HFF-Myc (cell line): ENCODE measurements around the gene SCIN.

Experiments
- DNase-seq: peaks from one replicate; pipeline ENCODE4 v3.0.0-alpha.2; 2011; ENCODE audit warnings: low read depth; ENCODE audit errors: extremely low read depth
- H3K4me3 ChIP-seq: replicated peaks from 2 replicates; pipeline ENCODE4 v1.5.1; 2011; ENCODE audit warnings: low read depth, mild to moderate bottlenecking, control low read depth, low read length
- TF ChIP-seq, protein P1 (sequence below): IDR thresholded peaks from 2 replicates; pipeline ENCODE4 v1.5.1; 2012; ENCODE audit warnings: mild to moderate bottlenecking, low read depth, low read length, control low read depth; ENCODE audit errors: missing control alignments

Gene SCIN

DNA sequence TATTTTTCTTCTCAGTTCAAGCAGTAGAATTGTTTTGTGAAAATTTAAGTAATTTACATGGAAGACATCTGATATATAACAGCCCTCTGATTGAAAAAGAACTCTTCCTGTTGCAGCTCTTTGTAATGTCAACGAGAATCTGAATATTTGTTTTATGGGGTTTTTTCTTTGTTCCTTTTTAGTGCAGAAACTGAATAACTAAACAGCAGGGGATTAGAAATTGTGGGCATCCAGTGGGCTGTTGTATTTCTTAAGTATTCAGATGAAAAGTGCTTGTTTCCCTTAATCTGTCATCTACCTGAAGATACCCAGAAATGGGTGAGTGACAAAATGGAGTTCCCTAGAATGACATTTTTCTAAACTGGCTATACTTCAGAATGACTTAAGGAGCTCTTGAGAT lies 124.3 kb downstream of the SCIN start:
- TF ChIP-seq, protein P1, sequence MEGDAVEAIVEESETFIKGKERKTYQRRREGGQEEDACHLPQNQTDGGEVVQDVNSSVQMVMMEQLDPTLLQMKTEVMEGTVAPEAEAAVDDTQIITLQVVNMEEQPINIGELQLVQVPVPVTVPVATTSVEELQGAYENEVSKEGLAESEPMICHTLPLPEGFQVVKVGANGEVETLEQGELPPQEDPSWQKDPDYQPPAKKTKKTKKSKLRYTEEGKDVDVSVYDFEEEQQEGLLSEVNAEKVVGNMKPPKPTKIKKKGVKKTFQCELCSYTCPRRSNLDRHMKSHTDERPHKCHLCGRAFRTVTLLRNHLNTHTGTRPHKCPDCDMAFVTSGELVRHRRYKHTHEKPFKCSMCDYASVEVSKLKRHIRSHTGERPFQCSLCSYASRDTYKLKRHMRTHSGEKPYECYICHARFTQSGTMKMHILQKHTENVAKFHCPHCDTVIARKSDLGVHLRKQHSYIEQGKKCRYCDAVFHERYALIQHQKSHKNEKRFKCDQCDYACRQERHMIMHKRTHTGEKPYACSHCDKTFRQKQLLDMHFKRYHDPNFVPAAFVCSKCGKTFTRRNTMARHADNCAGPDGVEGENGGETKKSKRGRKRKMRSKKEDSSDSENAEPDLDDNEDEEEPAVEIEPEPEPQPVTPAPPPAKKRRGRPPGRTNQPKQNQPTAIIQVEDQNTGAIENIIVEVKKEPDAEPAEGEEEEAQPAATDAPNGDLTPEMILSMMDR = no peak
- no peak overlapping the region for H3K4me3 ChIP-seq
- DNase-seq = no peak

DNA sequence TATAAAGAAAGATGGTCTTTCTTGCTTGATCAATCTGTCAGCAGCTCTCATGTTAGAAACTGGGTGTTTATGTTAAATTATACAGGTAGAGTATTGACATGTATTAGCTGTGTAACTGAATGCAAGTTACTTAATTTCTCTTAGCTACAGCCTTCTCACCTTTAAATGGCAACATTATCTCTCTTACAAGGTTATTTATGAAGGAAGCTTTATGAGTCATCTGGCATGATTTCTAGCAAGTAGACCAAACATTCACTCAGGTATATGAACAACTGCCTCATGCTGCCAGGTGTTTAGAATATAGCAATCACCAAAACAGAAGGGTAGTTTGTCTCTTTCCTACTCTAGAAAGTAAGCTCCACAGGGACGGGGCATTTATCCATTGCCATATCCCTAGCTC lies 125.4 kb downstream of the SCIN start:
- no peak for DNase-seq
- no peak overlapping the region for H3K4me3 ChIP-seq
- TF ChIP-seq, protein P1 = no peak

DNA sequence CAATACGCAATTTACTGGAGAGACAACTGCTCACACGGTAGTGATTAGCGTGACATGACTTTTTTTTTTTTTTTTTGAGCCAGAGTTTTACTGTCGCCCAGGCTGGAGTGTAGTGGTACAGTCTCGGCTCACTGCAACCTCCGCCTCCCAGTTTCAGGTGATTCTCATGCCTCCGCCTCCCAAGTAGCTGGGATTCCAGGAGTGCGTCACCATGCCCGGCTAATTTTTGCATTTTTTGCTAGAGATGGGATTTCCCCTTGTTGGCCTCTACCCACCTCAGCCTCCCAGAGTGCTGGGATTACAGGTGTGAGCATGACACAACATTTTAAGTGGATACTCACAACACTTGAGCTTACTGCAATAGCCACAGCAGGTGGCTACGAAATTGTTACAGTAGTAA lies 128.8 kb downstream of the SCIN start:
- no peak overlapping the region for H3K4me3 ChIP-seq
- TF ChIP-seq, protein P1 = no peak
- no peak for DNase-seq

DNA sequence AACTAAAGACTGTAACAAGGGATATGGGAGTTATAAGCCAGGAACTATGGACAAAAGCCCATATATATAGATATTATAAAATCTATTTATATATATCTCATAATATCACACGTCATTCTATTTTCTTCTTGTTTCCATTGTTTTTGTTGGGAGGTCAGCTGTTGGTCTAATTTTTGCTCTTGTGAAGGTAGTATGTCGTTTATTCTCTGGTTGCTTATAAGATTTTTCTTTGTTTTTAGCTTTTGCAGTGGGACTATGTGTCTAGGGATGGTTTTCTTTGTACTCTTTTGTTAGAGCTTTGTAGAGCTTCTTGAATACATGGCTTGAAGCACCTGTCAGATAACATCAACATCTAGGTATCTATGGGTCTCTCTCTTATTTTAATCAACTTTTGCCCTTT lies 130.9 kb downstream of the SCIN start:
- H3K4me3 ChIP-seq = no peak overlapping the region
- DNase-seq = no peak
- TF ChIP-seq, protein P1 = no peak

DNA sequence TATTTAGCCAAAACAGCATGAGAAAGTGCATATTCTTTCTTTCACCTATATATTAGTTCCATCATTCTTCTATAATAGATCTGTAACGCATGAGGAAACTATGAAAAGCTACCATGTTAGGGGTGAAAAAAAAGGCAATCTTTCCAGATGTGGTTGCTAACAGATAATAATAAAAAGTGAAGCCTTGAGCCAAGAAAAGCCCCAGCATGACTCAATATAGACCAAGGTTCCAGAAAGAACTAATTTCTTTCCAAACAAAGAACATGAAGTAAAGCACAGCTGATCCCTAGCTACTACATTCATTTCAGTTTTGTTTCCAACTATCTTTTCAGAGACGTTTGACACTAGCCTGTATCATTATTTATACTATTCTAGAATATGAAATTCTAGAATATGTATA lies 133.4 kb downstream of the SCIN start:
- no peak overlapping the region for H3K4me3 ChIP-seq

DNA sequence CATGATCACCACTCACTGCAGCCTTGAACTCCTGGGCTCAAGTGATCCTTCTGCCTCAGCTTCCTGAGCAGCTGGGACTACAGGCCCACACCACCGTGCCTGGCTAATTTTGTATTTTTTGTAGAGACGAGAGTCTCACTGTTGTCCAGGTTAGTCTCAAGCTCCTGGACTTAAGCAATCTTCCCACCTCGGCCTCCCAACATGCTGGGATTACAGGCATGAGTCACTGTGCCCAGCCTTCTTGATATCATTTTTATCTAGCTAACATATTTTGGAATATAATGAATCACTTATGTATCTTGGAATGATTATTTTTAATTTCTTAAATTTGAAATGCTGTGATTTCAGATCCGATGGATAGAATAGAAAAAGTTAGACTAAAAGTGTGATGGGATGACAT lies 135.4 kb downstream of the SCIN start:
- H3K4me3 ChIP-seq = no peak overlapping the region
- TF ChIP-seq, protein P1 = no peak
- no peak for DNase-seq

More for the DNA sequence above, 133.4 kb downstream of the SCIN start:
- no peak for DNase-seq
- TF ChIP-seq, protein P1 = no peak

DNA sequence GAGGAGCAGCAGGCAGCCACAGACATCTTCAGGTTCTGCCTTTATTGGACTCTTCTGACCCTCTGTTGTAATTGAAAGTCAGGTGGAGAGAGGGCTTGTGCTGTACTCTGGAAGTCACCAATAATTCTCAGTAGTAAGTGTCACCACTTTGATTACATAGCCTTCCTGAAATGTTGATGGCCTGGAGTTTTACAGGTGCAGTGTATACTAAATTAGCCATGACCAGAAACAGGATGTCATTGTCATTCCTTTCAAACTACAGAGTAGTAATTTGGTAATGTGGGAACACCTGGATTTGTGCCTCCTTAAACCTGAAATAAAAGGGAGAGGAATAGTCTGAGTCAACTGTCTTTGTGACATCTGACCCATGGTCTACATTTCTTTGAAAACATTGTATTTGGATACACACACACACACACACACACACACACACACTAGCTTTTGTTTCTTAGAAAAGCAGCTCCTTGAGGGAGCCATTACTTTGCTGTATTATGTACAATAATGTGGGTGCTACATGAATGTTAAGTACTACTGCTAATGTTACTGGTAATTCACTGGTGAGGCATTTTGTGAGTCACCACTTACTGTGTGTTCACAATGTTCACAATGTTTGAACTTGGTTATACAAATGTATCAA lies 136.5 kb downstream of the SCIN start:
- TF ChIP-seq, protein P1 = no peak
- DNase-seq = no peak
- H3K4me3 ChIP-seq = no peak overlapping the region
